Right lobe of liver (tissue), 4 donors: ENCODE results near the gene KEAP1.

Source experiments
- CTCF ChIP-seq, 4 donors: fragments of 200-600 bp in 3 of 4; fragments of 450-650 bp in 1 of 4; IDR thresholded peaks; one replicate each; pipeline versions ENCODE4 v1.5.1 to v1.8.0; 2016 to 2022; ENCODE audit warnings: antibody characterized with exemption in 4 of 4, mild to moderate bottlenecking in 2 of 4
- POLR2A ChIP-seq: fragments of 450-650 bp; IDR thresholded peaks from one replicate; pipeline ENCODE4 v1.6.1; 2017; ENCODE audit warnings: antibody characterized with exemption, mild to moderate bottlenecking
- donor health status: DM: no; HTN: no; CAD: no.
- donor health status: DM: no; HTN: no; CAD: no.
- donor health status: DM: no; HTN: yes; CAD: no.

DNA sequence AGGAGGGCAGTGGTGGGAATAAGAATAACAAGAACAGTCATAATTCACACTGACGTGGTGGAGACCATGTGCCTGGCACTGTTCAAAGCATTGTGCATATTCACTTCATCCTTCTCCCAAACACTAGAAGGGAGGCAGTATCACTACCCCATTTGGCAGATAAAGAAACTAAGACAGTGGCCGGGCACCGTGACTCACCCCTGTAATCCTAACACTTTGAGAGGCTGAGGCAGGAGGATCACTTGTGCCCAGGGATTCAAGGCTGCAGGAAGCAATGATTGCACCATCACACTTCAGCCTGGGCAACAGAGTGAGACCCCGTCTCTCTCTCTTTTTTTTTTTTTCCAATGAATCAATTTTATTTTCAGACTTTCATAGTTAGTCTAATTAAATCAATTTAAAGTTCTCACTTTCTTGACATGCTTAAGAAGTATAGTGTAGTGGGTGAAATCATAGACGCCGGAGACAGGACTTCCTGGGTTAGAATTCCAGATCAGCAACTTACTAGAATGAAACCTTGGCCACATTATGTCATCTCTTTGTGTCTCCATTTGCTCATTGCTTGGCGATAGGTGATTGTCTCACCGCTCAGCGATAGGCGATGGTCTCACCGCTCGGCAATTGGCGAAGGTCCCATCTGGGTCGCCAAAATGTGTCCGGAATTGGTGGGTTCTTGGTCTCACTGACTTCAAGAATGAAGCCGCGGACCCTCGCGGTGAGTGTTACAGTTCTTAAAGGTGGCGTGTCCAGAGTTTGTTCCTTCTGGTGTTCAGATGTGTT lies 35.2 kb upstream of the KEAP1 start:
- no peak for TF ChIP-seq CTCF (IDR thresholded peaks at IDR 0.05)
- no peak for TF ChIP-seq POLR2A
